Keratinocyte (primary cell): ENCODE results near the gene CAPN1. TPM values are rescaled to one million over a fixed set of nuclear protein-coding genes. Genes with fewer than 3 reads are reported as not detected.

ENCODE experiments used
- DNase-seq: peaks from one replicate; pipeline ENCODE4 v3.0.0-alpha.2; 2011; ENCODE audit warnings: low read depth, missing footprints, low spot score
- FAIRE-seq: peaks from 2 replicates; lab custom pipeline; 2011; peaks lifted over from hg19 to GRCh38; lab: Jason Lieb, UNC
- H2AFZ ChIP-seq: 2 replicates; pipeline ENCODE4 v1.6.0; 2012; ENCODE audit warnings: low read length, control low read depth, inconsistent platforms; ENCODE audit not compliant: control insufficient read depth
- H3K27ac ChIP-seq: 2 replicates; pipeline ENCODE4 v1.5.1; 2011; ENCODE audit warnings: low read length; ENCODE audit not compliant: control insufficient read depth, insufficient read depth
- H3K27me3 ChIP-seq: 3 replicates; pipeline ENCODE4 v1.6.0; 2011; ENCODE audit warnings: low read length; ENCODE audit not compliant: control insufficient read depth, insufficient read depth; ENCODE audit errors: extremely low read depth
- H3K36me3 ChIP-seq, 2 experiments: 2 replicates in 1 of 2; 3 replicates in 1 of 2; pipeline ENCODE4 v1.5.1; 2011; ENCODE audit warnings: low read length in 2 of 2, mild to moderate bottlenecking in 1 of 2; ENCODE audit not compliant: control insufficient read depth in 2 of 2, insufficient read depth in 2 of 2; ENCODE audit errors: extremely low read depth in 1 of 2
- H3K4me1 ChIP-seq: 3 replicates; pipeline ENCODE4 v1.5.1; 2011; ENCODE audit warnings: low read length; ENCODE audit not compliant: control insufficient read depth, insufficient read depth; ENCODE audit errors: extremely low read depth
- H3K4me2 ChIP-seq: 3 replicates; pipeline ENCODE4 v1.6.0; 2011; ENCODE audit warnings: low read depth, low read length; ENCODE audit not compliant: control insufficient read depth, insufficient read depth; ENCODE audit errors: extremely low read depth
- H3K4me3 ChIP-seq, 3 experiments: fragments of 200-600 bp in 1 of 3; sonication (generic) in 1 of 3; 2 replicates in 2 of 3; 3 replicates in 1 of 3; pipeline ENCODE4 v1.5.1; 2011 to 2016; ENCODE audit warnings: low read length in 3 of 3, mild to moderate bottlenecking in 3 of 3, control low read depth in 2 of 3, inconsistent platforms in 1 of 3, low read depth in 1 of 3, mixed read lengths in 1 of 3, mixed run types in 1 of 3, moderate library complexity in 1 of 3; ENCODE audit not compliant: control insufficient read depth in 2 of 3, insufficient read depth in 2 of 3; ENCODE audit errors: extremely low read depth in 1 of 3
- H3K79me2 ChIP-seq: 2 replicates; pipeline ENCODE4 v1.6.0; 2012; ENCODE audit warnings: low read length; ENCODE audit not compliant: control insufficient read depth, insufficient read depth
- H3K9ac ChIP-seq: 3 replicates; pipeline ENCODE4 v1.6.0; 2011; ENCODE audit warnings: low read length; ENCODE audit not compliant: control insufficient read depth, insufficient read depth; ENCODE audit errors: extremely low read depth
- H3K9me1 ChIP-seq: 3 replicates; pipeline ENCODE4 v1.6.0; 2011; ENCODE audit warnings: low read length; ENCODE audit not compliant: control insufficient read depth, insufficient read depth; ENCODE audit errors: extremely low read depth
- H3K9me3 ChIP-seq: 2 replicates; pipeline ENCODE4 v1.5.1; 2012; ENCODE audit warnings: low read depth, low read length; ENCODE audit not compliant: control insufficient read depth
- H4K20me1 ChIP-seq: 3 replicates; pipeline ENCODE4 v1.6.0; 2011; ENCODE audit warnings: low read length; ENCODE audit not compliant: control insufficient read depth, insufficient read depth; ENCODE audit errors: extremely low read depth
- EZH2 ChIP-seq: IDR thresholded peaks from one replicate; pipeline ENCODE4 v1.6.1; 2012; ENCODE audit warnings: inconsistent platforms, mild to moderate bottlenecking, low read length, moderate library complexity
- dilution Hi-C: fragments of 300-500 bp; cut with MboI; formaldehyde crosslinking; loops from one replicate; pipeline ENCODE4 v1.7.0; 2020; ENCODE audit warnings: low sequenced_read_pairs; ENCODE audit not compliant: extremely low pct_ligation_motif_present
- polyA plus RNA-seq, 5 experiments: library from polyadenylated mRNA; depleted of rRNA in 3 of 5; stranded (reverse) in 3 of 5; stranded (forward) in 1 of 5; unstranded in 1 of 5; fragments of >200 nt; gene quantifications; 1 replicate in 1 of 5; 2 replicates in 3 of 5; 3 replicates in 1 of 5; pipeline versions ENCODE4 v1.2.1 to v1.2.3, GENCODE V29; 2011 to 2012; ENCODE audit warnings: missing spikeins in 2 of 5, low read depth in 1 of 5, low replicate concordance in 1 of 5
- TF ChIP-seq, protein P1 (sequence below), 3 experiments: IDR thresholded peaks in 1 of 3; conservative IDR thresholded peaks in 1 of 3; optimal IDR thresholded peaks in 1 of 3; 2 replicates in 2 of 3; 3 replicates in 1 of 3; pipeline versions ENCODE3 to v1.5.1; 2011; ENCODE audit warnings: low read length in 3 of 3, mild to moderate bottlenecking in 3 of 3, moderate library complexity in 2 of 3, control low read depth in 1 of 3, inconsistent platforms in 1 of 3; ENCODE audit not compliant: insufficient read depth in 2 of 3; ENCODE audit errors: extremely low read depth in 1 of 3

Gene CAPN1
- polyA plus RNA-seq, 1 donor (not counting 4 experiments of a cell fraction or from before 2014, with no cell fraction given): 250 TPM

DNA sequence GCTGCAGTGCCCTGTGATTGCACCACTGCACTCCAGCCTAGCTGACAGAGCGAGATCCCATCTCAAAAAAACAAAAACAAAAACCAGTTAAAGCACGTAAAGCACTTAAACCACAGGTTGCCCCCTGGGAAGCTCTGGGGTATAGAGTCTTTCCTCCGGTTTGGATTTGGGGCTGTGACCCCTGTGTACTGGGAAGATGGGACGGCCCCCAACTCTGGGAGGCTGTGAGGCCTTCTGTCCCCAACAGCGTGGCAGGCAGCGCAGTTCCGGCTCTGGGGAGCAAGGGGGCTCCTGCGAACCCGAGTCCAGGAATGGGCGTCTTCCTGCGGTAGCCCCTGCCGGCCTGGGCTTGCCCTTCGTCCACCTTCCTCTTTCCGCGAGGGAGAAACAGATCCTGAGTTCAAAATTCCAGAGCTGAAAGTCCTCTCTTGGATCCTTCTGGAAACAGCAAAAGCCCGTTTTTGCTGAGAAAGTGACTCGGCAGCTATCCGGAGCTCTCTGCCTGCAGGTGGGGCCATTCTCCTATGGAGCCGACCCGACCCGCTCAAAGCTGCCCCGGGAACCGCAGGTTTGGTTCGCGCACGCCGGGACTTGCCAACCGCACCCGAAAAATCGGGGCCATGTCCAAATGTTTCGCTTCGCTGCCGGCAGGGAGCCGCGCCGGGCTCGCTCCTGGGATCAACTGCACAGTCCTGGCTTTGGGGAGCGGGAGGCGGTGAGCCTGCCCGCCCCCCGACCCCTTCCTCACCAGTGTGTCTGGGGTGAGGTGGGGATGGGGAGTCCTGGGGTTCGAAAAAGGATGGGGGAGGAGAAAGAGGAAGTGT lies 43.8 kb downstream of the CAPN1 start:
- DNase-seq: no peak
- H3K4me2 ChIP-seq: peak overlapping the region; percentile 91
- H3K9me1 ChIP-seq: no peaks in the 10 kb centered on the region
- H2AFZ ChIP-seq: peak overlapping the region; percentile 79
- no peak for TF ChIP-seq EZH2
- TF ChIP-seq, protein P1, sequence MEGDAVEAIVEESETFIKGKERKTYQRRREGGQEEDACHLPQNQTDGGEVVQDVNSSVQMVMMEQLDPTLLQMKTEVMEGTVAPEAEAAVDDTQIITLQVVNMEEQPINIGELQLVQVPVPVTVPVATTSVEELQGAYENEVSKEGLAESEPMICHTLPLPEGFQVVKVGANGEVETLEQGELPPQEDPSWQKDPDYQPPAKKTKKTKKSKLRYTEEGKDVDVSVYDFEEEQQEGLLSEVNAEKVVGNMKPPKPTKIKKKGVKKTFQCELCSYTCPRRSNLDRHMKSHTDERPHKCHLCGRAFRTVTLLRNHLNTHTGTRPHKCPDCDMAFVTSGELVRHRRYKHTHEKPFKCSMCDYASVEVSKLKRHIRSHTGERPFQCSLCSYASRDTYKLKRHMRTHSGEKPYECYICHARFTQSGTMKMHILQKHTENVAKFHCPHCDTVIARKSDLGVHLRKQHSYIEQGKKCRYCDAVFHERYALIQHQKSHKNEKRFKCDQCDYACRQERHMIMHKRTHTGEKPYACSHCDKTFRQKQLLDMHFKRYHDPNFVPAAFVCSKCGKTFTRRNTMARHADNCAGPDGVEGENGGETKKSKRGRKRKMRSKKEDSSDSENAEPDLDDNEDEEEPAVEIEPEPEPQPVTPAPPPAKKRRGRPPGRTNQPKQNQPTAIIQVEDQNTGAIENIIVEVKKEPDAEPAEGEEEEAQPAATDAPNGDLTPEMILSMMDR (optimal IDR thresholded peaks at IDR 0.05 in 1 of 3, IDR thresholded peaks at IDR 0.05 in 1 of 3, conservative IDR thresholded peaks at IDR 0.05 in 1 of 3; ENCODE audit: extremely low read depth in 1 of 3, insufficient read depth in 2 of 3, low read length in 3 of 3): peak; percentile 63 to 78 (median 73)
- H3K9ac ChIP-seq: peak overlapping the region; percentile 65
- no peaks in the 10 kb centered on the region for H3K27me3 ChIP-seq
- H4K20me1 ChIP-seq: no peaks in the 10 kb centered on the region
- no peak for FAIRE-seq
- H3K9me3 ChIP-seq: no peaks in the 10 kb centered on the region
- peaks cover 14% of the 10 kb centered on the region for H3K4me1 ChIP-seq
- peaks cover 0 to 24% of the 10 kb centered on the region in 2 experiments for H3K36me3 ChIP-seq
- dilution Hi-C loops: no loop called here
- H3K79me2 ChIP-seq: no peaks in the 10 kb centered on the region
- H3K4me3 ChIP-seq: peak overlapping the region in 2 of 3 experiments; percentile 54 to 58
- peak overlapping the region; percentile 75 for H3K27ac ChIP-seq

DNA sequence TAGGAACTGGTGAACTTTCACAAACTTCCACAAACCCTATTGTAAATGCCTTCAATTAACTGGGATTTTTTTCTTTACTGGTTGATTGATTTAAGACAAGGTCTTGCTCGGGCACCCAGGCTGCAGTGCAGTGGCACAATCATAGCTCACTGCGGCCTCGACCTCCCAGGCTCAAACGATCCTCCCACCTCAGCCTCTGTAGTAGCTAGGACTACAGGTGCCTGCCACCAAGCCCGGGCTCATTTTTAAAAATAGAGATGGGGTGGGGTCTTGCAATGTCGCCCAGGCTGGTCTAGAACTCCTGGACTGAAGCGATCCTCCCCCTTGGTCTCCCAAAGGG lies 44.3 kb downstream of the CAPN1 start:
- peaks cover 0 to 21% of the 10 kb centered on the region in 2 experiments for H3K36me3 ChIP-seq

More for the DNA sequence above, 44.3 kb downstream of the CAPN1 start:
- Histone ChIP-seq H3K9me3 (no peaks in the 10 kb centered on the region), H3K9ac (peak overlapping the region; percentile 65), H4K20me1 (no peaks in the 10 kb centered on the region), H3K9me1 (no peaks in the 10 kb centered on the region), H3K4me3 (peak overlapping the region in 2 of 3 experiments; percentile 54 to 58), H3K4me1 (peaks cover 14% of the 10 kb centered on the region), H3K4me2 (peak overlapping the region; percentile 91), H2AFZ (peak overlapping the region; percentile 60), H3K27ac (peak overlapping the region; percentile 75), H3K79me2 (no peaks in the 10 kb centered on the region), H3K27me3 (no peaks in the 10 kb centered on the region)
- FAIRE-seq (no peak), DNase-seq (no peak)
- dilution Hi-C loops: no loop called here
- no peak for TF ChIP-seq EZH2
- TF ChIP-seq, protein P1 (optimal IDR thresholded peaks at IDR 0.05 in 1 of 3, IDR thresholded peaks at IDR 0.05 in 1 of 3, conservative IDR thresholded peaks at IDR 0.05 in 1 of 3; ENCODE audit: extremely low read depth in 1 of 3, insufficient read depth in 2 of 3, low read length in 3 of 3): no peak
